OCI-LY3 (cell line): Measurements from ENCODE around the gene NPPC.

ENCODE experiments used
- H2AFZ ChIP-seq: fragments of 200-600, 300-600 bp; shearing (Covaris generic); 2 replicates; pipeline ENCODE4 v1.6.0; 2014; ENCODE audit warnings: antibody characterized with exemption, low read depth, low read length
- H3K27ac ChIP-seq: fragments of 200-600, 300-600 bp; sonication (generic); 2 replicates; pipeline ENCODE4 v1.5.1; 2014; ENCODE audit warnings: mild to moderate bottlenecking, low read length, moderate library complexity, mixed read lengths
- H3K27me3 ChIP-seq: fragments of 200-600, 300-600 bp; sonication (generic); 2 replicates; pipeline ENCODE4 v1.6.1; 2014; ENCODE audit warnings: low read depth, low read length, mixed read lengths
- H3K36me3 ChIP-seq: fragments of 200-600, 300-600 bp; sonication (generic); replicated peaks from 2 replicates; pipeline ENCODE3; 2014; ENCODE audit warnings: low read depth, low read length, mixed read lengths
- H3K4me1 ChIP-seq: fragments of 300-600, 200-600 bp; sonication (generic); 2 replicates; pipeline ENCODE4 v1.6.1; 2014; ENCODE audit warnings: low read length, mixed read lengths
- H3K4me2 ChIP-seq: fragments of 200-600, 300-600 bp; sonication (generic); 2 replicates; pipeline ENCODE4 v1.6.1; 2014; ENCODE audit warnings: low read length, mixed read lengths
- H3K4me3 ChIP-seq: fragments of 300-600, 200-600 bp; sonication (generic); 2 replicates; pipeline ENCODE4 v1.5.1; 2014; ENCODE audit warnings: antibody characterized with exemption, mild to moderate bottlenecking, low read length, moderate library complexity
- H3K79me2 ChIP-seq: fragments of 300-600, 200-600 bp; shearing (Covaris generic); 2 replicates; pipeline ENCODE4 v1.6.1; 2014; ENCODE audit warnings: mild to moderate bottlenecking, low read length, mixed read lengths
- H3K9ac ChIP-seq: fragments of 300-600, 200-600 bp; shearing (Covaris generic); 2 replicates; pipeline ENCODE4 v1.6.0; 2014; ENCODE audit warnings: mild to moderate bottlenecking, low read length, moderate library complexity
- H3K9me3 ChIP-seq: fragments of 200-600, 300-600 bp; shearing (Covaris generic); 2 replicates; pipeline ENCODE4 v1.6.1; 2014; ENCODE audit warnings: low read length, mixed read lengths; ENCODE audit not compliant: insufficient read depth
- H4K20me1 ChIP-seq: fragments of 200-600, 300-600 bp; sonication (generic); 2 replicates; pipeline ENCODE4 v1.6.1; 2016; ENCODE audit warnings: low read length, mixed read lengths; ENCODE audit not compliant: insufficient read depth
- EZH2phosphoT487 ChIP-seq: fragments of 200-600 bp; shearing (Covaris generic); IDR thresholded peaks from 2 replicates; pipeline ENCODE4 v1.6.1; 2018; ENCODE audit warnings: antibody characterized with exemption, mixed run types, low read depth
- TF ChIP-seq, protein P1 (sequence below): fragments of 200-600, 300-600 bp; sonication (generic); IDR thresholded peaks from 2 replicates; pipeline ENCODE4 v1.5.1; 2014; ENCODE audit warnings: antibody characterized with exemption, low read length, low read depth

The NPPC gene

GRCh38 chr2:231932985-231933915 is 7.1 kb upstream of the NPPC start:
- Histone ChIP-seq H3K4me1 (no peaks in the 10 kb centered on the region), H4K20me1 (no peaks in the 10 kb centered on the region), H2AFZ (no peak overlapping the region), H3K4me2 (no peak overlapping the region), H3K27me3 (no peaks in the 10 kb centered on the region; the same call in 1 of the 2 replicates), H3K27ac (no peak overlapping the region), H3K9ac (no peak overlapping the region), H3K36me3 (no peaks in the 10 kb centered on the region), H3K79me2 (no peaks in the 10 kb centered on the region), H3K4me3 (no peak overlapping the region), H3K9me3 (no peaks in the 10 kb centered on the region)
- TF ChIP-seq, protein P1, sequence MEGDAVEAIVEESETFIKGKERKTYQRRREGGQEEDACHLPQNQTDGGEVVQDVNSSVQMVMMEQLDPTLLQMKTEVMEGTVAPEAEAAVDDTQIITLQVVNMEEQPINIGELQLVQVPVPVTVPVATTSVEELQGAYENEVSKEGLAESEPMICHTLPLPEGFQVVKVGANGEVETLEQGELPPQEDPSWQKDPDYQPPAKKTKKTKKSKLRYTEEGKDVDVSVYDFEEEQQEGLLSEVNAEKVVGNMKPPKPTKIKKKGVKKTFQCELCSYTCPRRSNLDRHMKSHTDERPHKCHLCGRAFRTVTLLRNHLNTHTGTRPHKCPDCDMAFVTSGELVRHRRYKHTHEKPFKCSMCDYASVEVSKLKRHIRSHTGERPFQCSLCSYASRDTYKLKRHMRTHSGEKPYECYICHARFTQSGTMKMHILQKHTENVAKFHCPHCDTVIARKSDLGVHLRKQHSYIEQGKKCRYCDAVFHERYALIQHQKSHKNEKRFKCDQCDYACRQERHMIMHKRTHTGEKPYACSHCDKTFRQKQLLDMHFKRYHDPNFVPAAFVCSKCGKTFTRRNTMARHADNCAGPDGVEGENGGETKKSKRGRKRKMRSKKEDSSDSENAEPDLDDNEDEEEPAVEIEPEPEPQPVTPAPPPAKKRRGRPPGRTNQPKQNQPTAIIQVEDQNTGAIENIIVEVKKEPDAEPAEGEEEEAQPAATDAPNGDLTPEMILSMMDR = no peak
- TF ChIP-seq EZH2phosphoT487 = no peak

DNA sequence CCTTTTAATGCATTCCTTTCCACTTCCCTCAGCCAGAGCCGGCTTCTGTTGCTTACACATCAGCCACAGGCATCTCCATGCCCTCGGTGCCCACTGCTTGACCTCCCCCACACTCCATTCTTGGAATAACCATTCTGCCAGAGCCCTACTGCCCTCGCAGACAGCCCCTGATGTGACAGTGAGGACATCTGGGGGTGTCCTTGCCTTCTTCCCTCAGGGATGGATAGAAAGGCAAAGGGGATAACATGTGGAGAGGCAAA is 6.4 kb upstream of the NPPC start:
- no peaks in the 10 kb centered on the region for H3K36me3 ChIP-seq
- no peak overlapping the region for H3K4me2 ChIP-seq
- no peaks in the 10 kb centered on the region; the same call in 1 of the 2 replicates for H3K27me3 ChIP-seq
- H3K9ac ChIP-seq = no peak overlapping the region
- H2AFZ ChIP-seq = no peak overlapping the region
- no peaks in the 10 kb centered on the region for H4K20me1 ChIP-seq
- no peak for TF ChIP-seq EZH2phosphoT487
- TF ChIP-seq, protein P1 = no peak
- H3K79me2 ChIP-seq = no peaks in the 10 kb centered on the region
- H3K27ac ChIP-seq = no peak overlapping the region
- H3K4me1 ChIP-seq = no peaks in the 10 kb centered on the region
- H3K9me3 ChIP-seq = no peaks in the 10 kb centered on the region
- no peak overlapping the region for H3K4me3 ChIP-seq

DNA sequence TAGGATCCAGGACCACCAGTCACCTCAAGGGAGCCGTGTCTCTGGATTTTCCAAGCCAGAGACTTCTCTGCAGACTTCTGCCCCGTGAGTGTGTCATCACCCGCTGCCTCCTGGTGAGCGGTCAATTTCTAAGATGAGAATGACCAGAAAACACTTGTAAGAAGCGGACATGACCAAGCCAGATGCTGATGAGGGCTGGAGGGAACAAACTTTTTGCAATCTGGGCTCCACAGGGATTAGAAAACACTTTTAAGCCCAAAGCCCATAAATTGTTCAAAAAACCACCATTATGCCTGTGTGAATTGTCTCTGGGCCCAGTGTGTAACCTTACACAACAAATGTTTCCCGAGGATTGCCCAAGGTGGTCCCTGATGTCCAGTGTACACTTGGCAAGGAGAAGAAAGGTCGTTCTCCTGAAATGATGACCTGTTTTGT is 5.3 kb upstream of the NPPC start:
- no peaks in the 10 kb centered on the region for H3K9me3 ChIP-seq
- no peak overlapping the region for H3K4me2 ChIP-seq
- TF ChIP-seq, protein P1 = no peak
- no peak for TF ChIP-seq EZH2phosphoT487
- H3K79me2 ChIP-seq = no peaks in the 10 kb centered on the region
- no peak overlapping the region for H2AFZ ChIP-seq
- H3K4me3 ChIP-seq = no peak overlapping the region
- H3K27ac ChIP-seq = no peak overlapping the region
- H4K20me1 ChIP-seq = no peaks in the 10 kb centered on the region
- no peaks in the 10 kb centered on the region for H3K36me3 ChIP-seq
- no peaks in the 10 kb centered on the region for H3K4me1 ChIP-seq
- no peak overlapping the region for H3K9ac ChIP-seq
- H3K27me3 ChIP-seq = no peaks in the 10 kb centered on the region; the same call in 1 of the 2 replicates

- Histone ChIP-seq H4K20me1 (no peaks in the 10 kb centered on the region), H3K27me3 (no peaks in the 10 kb centered on the region; the same call in 1 of the 2 replicates), H3K4me2 (no peak overlapping the region), H3K79me2 (no peaks in the 10 kb centered on the region), H3K36me3 (no peaks in the 10 kb centered on the region), H3K4me1 (no peaks in the 10 kb centered on the region), H3K9me3 (no peaks in the 10 kb centered on the region), H3K9ac (no peak overlapping the region), H3K27ac (no peak overlapping the region), H3K4me3 (no peak overlapping the region), H2AFZ (no peak overlapping the region)
- TF ChIP-seq EZH2phosphoT487 = no peak
- TF ChIP-seq, protein P1 = no peak
Measured at GRCh38 chr2:231930593-231931281, 4.5 kb upstream of the NPPC start.
